Osteoblast (primary cell): ENCODE results near the gene HMGN5. TPM values are rescaled to one million over a fixed set of nuclear protein-coding genes. Genes with fewer than 3 reads are reported as not detected.
A peak's percentile ranks its signal among the peaks of the same experiment; 100 is the strongest.

Source experiments
- DNase-seq: peaks from one replicate; pipeline ENCODE4 v3.0.0; 2011; ENCODE audit warnings: low spot score, mixed read lengths; ENCODE audit not compliant: insufficient read length; ENCODE audit errors: missing footprints
- H2AFZ ChIP-seq: 2 replicates; pipeline ENCODE4 v1.6.0; 2011; ENCODE audit warnings: mild to moderate bottlenecking, low read length
- H3K27ac ChIP-seq: 2 replicates; pipeline ENCODE4 v1.5.1; 2011; ENCODE audit warnings: mild to moderate bottlenecking, low read depth, low read length, moderate library complexity
- H3K27me3 ChIP-seq: 2 replicates; pipeline ENCODE4 v1.6.0; 2012; ENCODE audit warnings: mild to moderate bottlenecking, control low read depth, inconsistent platforms, low read length, moderate library complexity; ENCODE audit not compliant: insufficient read depth
- H3K36me3 ChIP-seq: 2 replicates; pipeline ENCODE4 v1.5.1; 2011; ENCODE audit warnings: mild to moderate bottlenecking, low read length, control low read depth, moderate library complexity; ENCODE audit not compliant: insufficient read depth
- H3K4me1 ChIP-seq: 2 replicates; pipeline ENCODE4 v1.5.1; 2011; ENCODE audit warnings: mild to moderate bottlenecking, low read length, control low read depth, moderate library complexity; ENCODE audit not compliant: insufficient read depth
- H3K4me2 ChIP-seq: 2 replicates; pipeline ENCODE4 v1.6.0; 2011; ENCODE audit warnings: mild to moderate bottlenecking, low read length; ENCODE audit not compliant: insufficient read depth
- H3K4me3 ChIP-seq: fragments of 200-600 bp; sonication (generic); 3 replicates; pipeline ENCODE4 v1.5.1; 2012; ENCODE audit warnings: mild to moderate bottlenecking, low read length, inconsistent platforms; ENCODE audit not compliant: insufficient read depth
- H3K79me2 ChIP-seq: 2 replicates; pipeline ENCODE4 v1.6.0; 2012; ENCODE audit warnings: mild to moderate bottlenecking, low read length, control low read depth, inconsistent platforms; ENCODE audit not compliant: insufficient read depth
- H3K9me3 ChIP-seq: 2 replicates; pipeline ENCODE4 v1.5.1; 2011; ENCODE audit warnings: low read depth, low read length, control low read depth
- H4K20me1 ChIP-seq: 2 replicates; pipeline ENCODE4 v1.6.0; 2012; ENCODE audit warnings: mild to moderate bottlenecking, low read length, control low read depth; ENCODE audit not compliant: insufficient read depth
- CTCF ChIP-seq: IDR thresholded peaks from 2 replicates; pipeline ENCODE4 v1.5.1; 2011; ENCODE audit warnings: mild to moderate bottlenecking, low read depth, low read length, moderate library complexity; ENCODE audit errors: extremely low read depth
- total RNA-seq: library from RNA; depleted of rRNA; stranded (reverse); fragments of >200 nt; gene quantifications from 2 replicates; pipeline ENCODE4 v1.2.3, GENCODE V29; 2012

The HMGN5 gene
- total RNA-seq, 1 donor, result 1.8 TPM

GRCh38 chrX:81205551-81205950 lies 3.8 kb upstream of the HMGN5 start:
- peaks cover 52% of the 10 kb centered on the region for H3K79me2 ChIP-seq
- H3K4me3 ChIP-seq, result no peak overlapping the region
- no peaks in the 10 kb centered on the region for H3K27me3 ChIP-seq

GRCh38 chrX:81202943-81203342 lies 1.2 kb upstream of the HMGN5 start:
- DNase-seq, result no peak
- peak overlapping the region; percentile 86 for H3K27ac ChIP-seq
- H3K4me2 ChIP-seq, result peak overlapping the region; percentile 76
- no peaks in the 10 kb centered on the region for H3K27me3 ChIP-seq
- TF ChIP-seq CTCF, result no peak
- H2AFZ ChIP-seq, result no peak overlapping the region
- peaks cover 47% of the 10 kb centered on the region for H3K79me2 ChIP-seq
- no peaks in the 10 kb centered on the region for H3K9me3 ChIP-seq
- H4K20me1 ChIP-seq, result no peaks in the 10 kb centered on the region
- H3K36me3 ChIP-seq, result no peaks in the 10 kb centered on the region
- peak overlapping the region; percentile 81 for H3K4me3 ChIP-seq
- H3K4me1 ChIP-seq, result peaks cover 2% of the 10 kb centered on the region

More at GRCh38 chrX:81205551-81205950, 3.8 kb upstream of the HMGN5 start:
- no peaks in the 10 kb centered on the region for H4K20me1 ChIP-seq
- H3K4me1 ChIP-seq, result peaks cover 2% of the 10 kb centered on the region
- no peaks in the 10 kb centered on the region for H3K9me3 ChIP-seq
- no peak overlapping the region for H2AFZ ChIP-seq
- no peak overlapping the region for H3K4me2 ChIP-seq
- H3K36me3 ChIP-seq, result no peaks in the 10 kb centered on the region
- TF ChIP-seq CTCF, result no peak
- DNase-seq, result peak; percentile 11
- H3K27ac ChIP-seq, result no peak overlapping the region

- H4K20me1 ChIP-seq, result no peaks in the 10 kb centered on the region
- no peak for TF ChIP-seq CTCF
- H3K27me3 ChIP-seq, result no peaks in the 10 kb centered on the region
- peaks cover 44% of the 10 kb centered on the region for H3K79me2 ChIP-seq
- peak overlapping the region; percentile 81 for H3K4me3 ChIP-seq
- peaks cover 2% of the 10 kb centered on the region for H3K4me1 ChIP-seq
- no peaks in the 10 kb centered on the region for H3K9me3 ChIP-seq
- no peaks in the 10 kb centered on the region for H3K36me3 ChIP-seq
- peak; percentile 17 for DNase-seq
- peak overlapping the region; percentile 78 for H2AFZ ChIP-seq
- H3K4me2 ChIP-seq, result peak overlapping the region; percentile 76
- peak overlapping the region; percentile 86 for H3K27ac ChIP-seq
Observed at GRCh38 chrX:81202456-81202819, 725 bp upstream of the HMGN5 start.

GRCh38 chrX:81201071-81201470 lies 642 bp downstream of the HMGN5 start:
- TF ChIP-seq CTCF, result no peak
- Histone ChIP-seq H3K4me3 (peak overlapping the region; percentile 81), H3K27me3 (no peaks in the 10 kb centered on the region), H3K27ac (peak overlapping the region; percentile 86), H4K20me1 (no peaks in the 10 kb centered on the region), H2AFZ (peak overlapping the region; percentile 78), H3K36me3 (no peaks in the 10 kb centered on the region), H3K9me3 (no peaks in the 10 kb centered on the region), H3K4me1 (peaks cover 2% of the 10 kb centered on the region), H3K4me2 (peak overlapping the region; percentile 76), H3K79me2 (peaks cover 32% of the 10 kb centered on the region)
- DNase-seq, result no peak
